Left ventricle myocardium superior (tissue), 1 donor: ENCODE data around the gene NTSR2. TPM values are rescaled to one million over a fixed set of nuclear protein-coding genes. Genes with fewer than 3 reads are reported as not detected.

Experiments
- ATAC-seq: fragments of 200-7000 bp; cut with Tn5 transposase; one replicate; pipeline ENCODE4 v1.9.1; 2020; ENCODE audit warnings: mild to moderate bottlenecking, moderate library complexity
- DNase-seq: peaks from one replicate; pipeline ENCODE4 v3.0.0-alpha.2; 2020
- intact Hi-C: fragments of 100-400 bp; cut with micrococcal nuclease; formaldehyde crosslinking; loops from one replicate; pipeline ENCODE4 v1.11.0; 2022
- total RNA-seq: library from RNA; stranded (reverse); fragmentation: NEBNext Ultra II Directional; extraction: Animal tissue kit (Norgen Biotek cat#: 25700); gene quantifications from one replicate; pipeline ENCODE4 v1.2.1, GENCODE V29; 2021
- donor health status: DM: no; HTN: yes; CAD: no; lungs with severe emphysema.

NTSR2 gene
- total RNA-seq, 1 donor from 2014 or later = not detected

GRCh38 chr2:11636593-11637295 lies 33.3 kb downstream of the NTSR2 start:
- ATAC-seq = no peak
- intact Hi-C loops = no loop called here
- no peak for DNase-seq

GRCh38 chr2:11635141-11635540 lies 34.9 kb downstream of the NTSR2 start:
- ATAC-seq (no peak), DNase-seq (no peak)
- intact Hi-C loops = no loop called here

GRCh38 chr2:11634584-11634983 lies 35.4 kb downstream of the NTSR2 start:
- ATAC-seq = no peak
- no peak for DNase-seq
- intact Hi-C loops = no loop called here

- no peak for ATAC-seq
- no peak for DNase-seq
- intact Hi-C loops = no loop called here
Measured at GRCh38 chr2:11633923-11634478, 36.0 kb downstream of the NTSR2 start.

- intact Hi-C loops = no loop called here
- DNase-seq (no peak), ATAC-seq (no peak)
Measured at GRCh38 chr2:11631462-11631861, 38.5 kb downstream of the NTSR2 start.

GRCh38 chr2:11630855-11631254 lies 39.1 kb downstream of the NTSR2 start:
- ATAC-seq = no peak
- intact Hi-C loops = no loop called here
- DNase-seq = no peak

GRCh38 chr2:11629851-11630250 lies 40.1 kb downstream of the NTSR2 start:
- ATAC-seq (peak; percentile 52), DNase-seq (no peak)
- intact Hi-C loops = no loop called here

- no peak for ATAC-seq
- intact Hi-C loops = no loop called here
Measured at GRCh38 chr2:11629215-11629614, 40.8 kb downstream of the NTSR2 start.

GRCh38 chr2:11628675-11629074 lies 41.3 kb downstream of the NTSR2 start:
- ATAC-seq (no peak), DNase-seq (no peak)
- intact Hi-C loops = no loop called here

More at GRCh38 chr2:11629215-11629614, 40.8 kb downstream of the NTSR2 start:
- DNase-seq = no peak

GRCh38 chr2:11625671-11626070 lies 44.3 kb downstream of the NTSR2 start:
- intact Hi-C loops = no loop called here
- ATAC-seq (no peak), DNase-seq (no peak)

- DNase-seq = no peak
- intact Hi-C loops = no loop called here
- ATAC-seq = no peak
Measured at GRCh38 chr2:11624893-11625292, 45.1 kb downstream of the NTSR2 start.

- no peak for ATAC-seq
- DNase-seq = no peak
Measured at GRCh38 chr2:11622611-11623010, 47.4 kb downstream of the NTSR2 start.

GRCh38 chr2:11621410-11621809 lies 48.6 kb downstream of the NTSR2 start:
- ATAC-seq (no peak), DNase-seq (no peak)
- intact Hi-C loops = no loop called here

More at GRCh38 chr2:11622611-11623010, 47.4 kb downstream of the NTSR2 start:
- intact Hi-C loops = no loop called here

- intact Hi-C loops = no loop called here
- ATAC-seq (no peak), DNase-seq (no peak)
Measured at GRCh38 chr2:11618708-11619062, 51.3 kb downstream of the NTSR2 start.

- intact Hi-C loops = no loop called here
- DNase-seq (no peak), ATAC-seq (no peak)
Measured at GRCh38 chr2:11617984-11618707, 51.8 kb downstream of the NTSR2 start.

GRCh38 chr2:11617527-11617926 lies 52.5 kb downstream of the NTSR2 start:
- intact Hi-C loops = no loop called here
- DNase-seq (no peak), ATAC-seq (no peak)

GRCh38 chr2:11616851-11617415 lies 53.1 kb downstream of the NTSR2 start:
- ATAC-seq = no peak
- intact Hi-C loops = no loop called here
- DNase-seq = no peak

GRCh38 chr2:11616097-11616687 lies 53.8 kb downstream of the NTSR2 start:
- no peak for DNase-seq
- intact Hi-C loops = no loop called here
- no peak for ATAC-seq

GRCh38 chr2:11615209-11615608 lies 54.8 kb downstream of the NTSR2 start:
- no peak for DNase-seq
- intact Hi-C loops = no loop called here
- ATAC-seq = no peak

- intact Hi-C loops = no loop called here
Measured at GRCh38 chr2:11613297-11613696, 56.7 kb downstream of the NTSR2 start.

More at GRCh38 chr2:11613297-11613696, 56.7 kb downstream of the NTSR2 start:
- DNase-seq = no peak
- ATAC-seq = no peak
